UCSD-AML1 (cell line): ENCODE measurements around the gene XRCC5.
"Not testable (repeated sequence)": the region's sequence is repeated elsewhere in the genome, so short reads cannot be mapped to it uniquely, and the experiment has no call there.

Source experiments
- DNase-seq: peaks from one replicate; lab custom pipeline; 2025; ENCODE audit not compliant: unreplicated experiment; lab: John Stamatoyannopoulos, UW

Gene XRCC5

DNA sequence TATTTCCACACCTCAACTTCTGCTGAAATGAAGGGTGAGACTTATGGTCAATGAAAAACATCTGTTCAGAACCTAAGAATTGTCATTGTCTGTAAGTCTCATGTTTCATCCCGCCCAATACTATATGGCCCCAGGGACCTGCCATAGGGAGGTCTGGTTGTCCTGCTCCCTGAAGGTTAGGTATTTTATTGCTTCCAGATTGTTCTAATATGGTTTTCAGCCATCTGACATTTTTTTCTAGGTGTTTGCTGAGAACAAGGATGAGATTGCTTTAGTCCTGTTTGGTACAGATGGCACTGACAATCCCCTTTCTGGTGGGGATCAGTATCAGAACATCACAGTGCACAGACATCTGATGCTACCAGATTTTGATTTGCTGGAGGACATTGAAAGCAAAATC lies 7.3 kb downstream of the XRCC5 start:
- DNase-seq: no peak

DNA sequence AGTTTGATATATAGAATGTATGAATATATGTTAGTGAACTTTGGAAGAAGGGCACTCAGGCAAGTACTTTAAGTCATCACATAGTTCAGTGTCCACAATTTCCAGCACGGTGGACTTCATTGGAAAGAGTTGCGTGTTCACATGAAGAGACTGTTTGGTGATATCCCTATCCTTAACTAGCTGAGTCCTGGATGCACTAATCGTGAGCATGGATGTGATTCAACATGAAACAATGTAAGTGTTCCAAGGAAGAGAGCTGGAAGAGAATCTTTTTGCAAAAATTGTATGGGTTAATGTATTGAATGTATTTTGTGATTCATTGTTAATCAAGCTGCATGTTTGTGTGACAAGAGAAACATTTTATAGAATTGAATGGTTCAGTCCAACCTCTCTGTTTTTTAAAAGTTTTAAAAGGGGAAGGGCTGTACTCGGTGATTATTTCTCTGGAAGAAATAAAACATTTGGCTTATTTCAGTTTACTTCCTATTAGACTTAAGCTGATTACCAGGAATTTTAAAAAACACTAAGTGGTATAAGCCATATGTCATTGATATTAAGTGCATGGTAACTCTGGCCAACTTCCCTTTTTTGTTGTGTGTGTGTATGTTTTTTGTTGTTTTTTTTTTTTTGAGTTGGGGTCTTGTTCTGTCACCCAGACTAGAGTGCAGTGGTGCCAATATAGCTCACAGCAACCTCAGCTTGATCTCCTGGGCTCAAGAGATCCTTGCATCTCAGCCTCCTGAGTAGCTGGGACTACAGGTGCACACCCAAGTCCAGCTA lies 8.6 kb downstream of the XRCC5 start:
- DNase-seq: no peak

DNA sequence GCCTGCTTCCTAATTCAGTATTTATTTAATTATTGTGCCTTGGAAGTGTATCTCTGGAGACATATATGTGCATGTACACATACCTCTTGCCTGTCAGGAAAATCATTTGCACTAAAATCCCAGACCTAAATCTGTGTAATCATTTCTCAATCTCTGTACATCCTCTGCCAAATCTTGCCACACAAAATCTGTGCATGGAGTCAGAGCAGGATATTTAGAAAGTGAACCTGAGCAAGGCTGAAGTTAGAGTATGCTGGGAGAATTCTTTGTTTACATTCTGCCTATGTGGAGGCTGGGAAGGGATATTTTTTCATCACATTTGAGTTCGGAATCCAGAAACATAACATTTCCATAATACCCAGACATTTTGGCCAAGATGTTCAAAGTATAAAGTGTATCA lies 9.3 kb downstream of the XRCC5 start:
- DNase-seq: no peak

DNA sequence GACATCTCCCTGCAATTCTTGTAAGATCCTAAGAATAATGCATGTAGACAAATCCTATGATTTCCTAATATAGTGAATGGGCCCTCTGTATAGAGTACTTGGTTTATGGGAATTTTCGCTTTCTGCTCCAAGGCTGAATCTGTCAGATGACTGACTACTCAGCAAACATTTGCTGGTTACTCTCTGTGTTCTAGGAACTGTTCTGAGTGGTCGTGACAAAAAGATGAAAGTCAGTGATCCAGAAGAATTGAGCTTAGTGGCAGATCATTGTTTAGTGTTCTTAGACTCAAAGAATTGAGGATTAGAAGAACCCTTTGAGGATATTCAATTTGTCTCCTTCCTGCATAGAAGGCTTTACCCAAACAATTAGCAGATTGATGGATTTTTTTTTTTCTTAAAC lies 10.0 kb downstream of the XRCC5 start:
- DNase-seq: no peak

DNA sequence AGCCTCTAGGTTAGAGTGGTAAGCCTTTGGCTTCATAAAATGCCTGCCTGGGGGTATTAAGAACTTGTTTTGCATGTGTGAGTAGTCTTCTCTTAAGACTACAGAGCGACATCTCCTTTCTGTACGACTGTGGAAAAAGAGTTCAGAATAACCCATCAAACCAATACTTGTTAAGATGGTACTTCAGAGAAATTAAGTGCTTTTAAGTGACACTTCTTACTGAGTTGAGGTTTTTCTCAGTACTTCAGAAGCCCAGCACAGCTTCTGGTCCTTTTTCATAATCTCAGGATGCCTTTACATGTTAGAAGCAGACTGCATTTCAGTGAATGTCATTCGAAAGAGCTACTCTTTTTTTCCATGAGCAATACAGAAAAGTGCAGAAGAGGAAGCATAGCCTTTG lies 10.8 kb downstream of the XRCC5 start:
- no peak for DNase-seq

DNA sequence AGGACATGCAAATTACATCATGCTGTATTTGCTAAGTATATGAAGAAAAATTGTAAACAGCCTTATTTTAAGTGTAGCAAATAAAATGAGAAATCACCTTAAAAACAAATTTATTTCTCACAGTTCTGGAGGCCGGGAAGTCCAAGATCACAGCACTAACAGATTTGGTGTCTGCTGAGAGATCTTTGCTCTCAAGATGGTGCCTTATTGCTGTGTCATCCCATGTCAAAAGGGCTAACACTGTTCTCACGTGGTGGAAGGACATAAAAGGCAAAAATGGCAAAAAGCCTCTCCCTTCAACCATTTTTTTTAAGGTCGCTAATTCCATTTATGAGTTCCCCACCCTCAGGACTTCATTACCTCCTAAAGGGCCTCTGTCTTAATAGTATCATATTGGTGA lies 12.1 kb downstream of the XRCC5 start:
- no peak for DNase-seq

DNA sequence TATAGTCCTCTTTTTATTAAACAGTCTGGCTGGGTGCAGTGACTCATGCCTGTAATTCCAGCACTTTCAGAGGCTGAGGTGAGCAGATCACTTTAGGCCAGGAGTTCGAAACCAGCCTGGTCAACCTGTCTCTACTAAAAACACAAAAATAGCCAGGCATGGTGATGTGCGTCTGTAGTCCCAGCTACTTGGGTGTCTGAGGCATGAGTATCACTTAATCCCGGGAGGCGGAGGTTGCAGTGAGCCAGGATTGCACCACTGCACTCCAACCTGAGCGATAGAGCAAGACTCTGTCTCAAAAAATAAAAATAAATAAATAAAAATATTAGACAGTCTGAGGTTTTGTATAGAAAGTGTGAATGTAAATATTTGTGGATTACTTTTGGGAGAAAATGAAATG lies 17.8 kb downstream of the XRCC5 start:
- no peak for DNase-seq

DNA sequence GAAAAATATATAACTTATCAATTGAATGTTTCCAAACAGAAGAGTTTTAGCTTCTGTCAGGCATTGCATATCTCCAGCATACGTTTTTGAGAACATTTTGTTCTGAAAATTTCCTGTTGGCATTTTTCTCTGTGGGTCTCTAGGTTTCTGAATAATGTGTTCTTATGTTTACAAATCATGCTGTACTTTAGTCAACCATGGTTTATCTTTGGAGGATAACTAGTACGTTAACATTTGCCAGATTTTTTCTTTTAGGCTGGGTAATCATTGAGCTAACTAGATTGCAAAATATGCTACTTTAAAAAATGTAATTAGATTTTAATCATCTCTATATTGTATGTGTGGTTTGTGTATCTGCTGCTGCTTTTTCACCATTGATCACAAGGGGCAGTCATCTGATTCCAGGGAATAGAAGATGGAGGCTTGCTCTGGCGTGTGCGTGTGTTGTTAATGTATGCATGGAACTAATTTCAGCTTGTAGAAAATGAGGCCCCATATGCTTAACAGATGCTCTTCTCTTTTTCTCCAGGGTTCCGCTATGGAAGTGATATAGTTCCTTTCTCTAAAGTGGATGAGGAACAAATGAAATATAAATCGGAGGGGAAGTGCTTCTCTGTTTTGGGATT lies 21.3 kb downstream of the XRCC5 start:
- no peak for DNase-seq

DNA sequence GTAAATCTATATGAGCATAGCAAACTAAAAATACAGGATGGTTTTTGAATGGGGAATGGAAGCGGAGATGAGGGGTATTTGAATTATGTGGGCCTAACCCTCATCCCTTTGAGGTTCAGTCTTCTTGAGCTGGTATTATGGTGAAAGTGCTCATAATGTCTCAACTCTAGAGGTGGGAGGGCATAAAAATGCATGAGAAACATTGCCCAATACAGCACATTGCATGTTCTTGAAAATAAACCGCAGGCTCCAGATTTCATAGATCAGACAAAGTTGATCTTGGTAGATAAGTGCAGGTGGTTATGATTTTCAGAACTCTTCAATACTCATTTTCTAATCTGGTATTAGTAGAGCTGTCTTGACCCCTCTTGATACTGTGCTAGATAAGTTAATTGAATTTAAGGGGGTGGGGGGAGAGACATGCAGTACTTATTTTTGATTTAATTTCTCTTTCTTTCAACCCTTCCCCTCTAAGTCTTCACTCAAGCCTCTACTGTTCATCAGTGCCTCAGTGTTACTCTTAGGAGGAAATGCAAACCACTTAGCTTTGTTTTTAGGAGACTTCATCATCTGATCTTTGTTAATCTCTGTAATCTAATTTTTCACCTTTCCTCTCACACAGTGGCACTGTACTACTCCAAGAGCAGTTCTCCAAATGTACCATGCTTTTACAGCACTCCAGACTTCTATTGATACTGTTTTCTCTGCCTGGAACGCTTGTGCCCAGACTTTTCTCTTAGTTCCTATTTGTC lies 22.2 kb downstream of the XRCC5 start:
- DNase-seq: no peak

DNA sequence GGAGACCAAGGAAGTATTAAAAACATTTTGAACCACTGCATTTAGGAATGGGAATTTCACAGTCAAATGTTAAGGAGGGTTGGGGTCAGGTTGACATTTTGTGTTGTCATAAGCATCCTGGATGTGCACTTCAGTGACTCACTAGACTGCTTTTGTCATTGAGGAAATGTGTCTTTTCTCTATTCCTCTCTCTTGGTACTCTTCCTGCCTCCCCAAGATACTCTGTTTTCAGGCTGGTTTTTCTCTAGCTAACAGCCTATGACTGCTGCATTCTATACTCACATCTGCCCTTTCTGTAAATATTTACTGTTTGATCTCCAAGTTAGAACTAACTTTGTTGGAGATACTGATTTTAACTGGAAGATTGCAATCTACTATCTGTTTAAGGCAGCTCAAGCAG lies 23.4 kb downstream of the XRCC5 start:
- DNase-seq: no peak

DNA sequence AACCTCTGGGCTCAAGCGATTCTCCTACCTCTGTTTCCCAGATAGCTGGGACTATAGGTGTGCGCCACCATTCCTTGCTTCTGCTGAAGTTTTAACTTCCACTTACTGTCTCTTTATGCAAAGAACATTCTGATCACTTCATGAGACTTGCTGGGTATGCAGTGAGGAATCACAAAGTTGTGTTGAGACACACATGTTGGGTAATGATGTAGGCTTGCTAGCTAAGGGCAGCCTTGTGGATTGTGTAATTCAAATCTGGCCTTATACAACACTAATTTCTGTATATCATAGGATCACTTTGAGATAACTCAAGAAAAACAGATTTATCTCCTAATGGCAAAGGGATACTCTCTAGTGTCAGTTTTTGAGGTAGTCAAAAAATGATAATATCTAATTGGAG lies 24.2 kb downstream of the XRCC5 start:
- no peak for DNase-seq

DNA sequence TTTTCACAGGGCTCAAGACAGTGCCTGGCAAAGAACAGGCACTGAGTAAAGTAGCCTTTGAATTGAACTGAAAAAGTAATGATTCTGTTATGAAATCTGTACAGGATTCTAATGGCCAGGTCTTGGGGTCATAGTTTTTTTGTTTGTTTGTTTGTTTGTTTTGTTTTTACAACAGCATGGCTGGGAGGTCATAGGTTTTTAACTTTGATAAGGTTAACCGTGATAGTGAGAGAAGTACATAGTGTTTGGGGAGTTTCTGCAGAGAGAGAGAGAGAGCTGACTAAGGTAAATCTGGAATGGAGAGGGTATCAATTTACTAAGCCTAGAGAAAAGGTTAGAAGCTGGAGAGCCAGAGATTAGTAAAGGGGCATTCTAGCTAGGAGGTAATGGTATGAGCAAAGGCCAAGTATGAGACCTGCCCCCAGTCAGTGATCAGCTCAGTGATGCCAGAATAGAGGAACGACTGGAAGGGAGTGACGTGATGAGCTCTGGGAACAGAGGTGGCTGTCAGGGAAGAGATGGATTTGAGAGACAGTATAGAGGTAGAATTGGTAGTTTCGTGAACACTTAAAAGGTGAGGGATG lies 25.9 kb downstream of the XRCC5 start:
- no peak for DNase-seq

DNA sequence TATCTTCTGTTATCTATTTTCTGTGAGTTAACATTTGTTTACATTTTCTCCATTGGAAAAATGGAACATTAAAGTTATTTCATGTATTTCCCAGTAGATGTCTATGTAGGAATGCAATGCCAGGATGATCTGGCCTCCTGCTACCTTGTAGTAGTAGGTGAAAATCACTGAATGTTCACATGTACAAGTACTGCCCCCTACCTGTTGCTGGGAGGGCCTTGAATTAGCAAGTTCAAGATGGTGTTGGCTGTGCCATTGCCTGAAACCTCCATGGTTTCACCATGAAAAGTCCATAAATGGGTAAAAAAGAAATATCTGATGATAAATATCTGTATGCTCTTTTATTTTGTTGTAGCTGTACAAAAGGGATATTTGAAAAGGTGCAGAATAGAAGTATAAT lies 30.7 kb downstream of the XRCC5 start:
- DNase-seq: no peak

DNA sequence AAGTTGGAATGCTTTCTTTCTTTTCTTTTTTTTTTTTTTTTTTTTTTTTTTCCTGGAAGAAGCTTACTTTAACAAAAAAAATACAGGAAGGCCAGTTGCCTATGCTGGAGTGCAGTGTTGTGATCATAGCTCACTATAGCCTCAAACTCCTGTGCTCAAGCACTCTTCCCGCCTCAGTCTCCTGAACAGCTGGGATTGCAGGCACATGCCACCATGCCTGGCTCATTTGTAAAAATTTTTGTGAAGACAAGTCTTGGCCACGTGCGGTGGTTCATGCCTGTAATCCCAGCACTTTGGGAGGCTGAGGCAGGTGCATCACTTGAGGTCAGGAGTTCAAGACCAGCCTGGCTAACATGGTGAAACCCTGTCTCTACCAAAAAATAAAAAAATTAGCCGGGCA lies 32.4 kb downstream of the XRCC5 start:
- not testable (repeated sequence) for DNase-seq

DNA sequence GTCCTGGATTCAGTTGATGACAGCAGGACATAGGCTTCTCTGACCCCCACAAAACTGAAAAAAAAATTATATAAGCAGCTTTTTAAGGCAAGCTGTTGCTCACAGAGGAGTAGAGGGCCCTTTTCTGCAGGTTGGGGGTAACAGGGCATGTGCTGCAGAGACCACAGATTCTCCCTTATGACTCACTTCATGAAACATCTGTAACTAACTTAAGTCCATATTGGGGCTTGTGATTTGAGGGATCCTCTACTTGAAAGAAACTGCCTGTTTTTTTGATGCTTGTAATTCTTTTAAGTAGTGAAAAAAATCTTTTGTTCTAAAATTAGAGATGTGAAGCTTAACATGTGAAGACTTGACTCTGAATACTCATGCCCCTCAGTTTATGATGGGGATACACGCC lies 33.4 kb downstream of the XRCC5 start:
- no peak for DNase-seq

DNA sequence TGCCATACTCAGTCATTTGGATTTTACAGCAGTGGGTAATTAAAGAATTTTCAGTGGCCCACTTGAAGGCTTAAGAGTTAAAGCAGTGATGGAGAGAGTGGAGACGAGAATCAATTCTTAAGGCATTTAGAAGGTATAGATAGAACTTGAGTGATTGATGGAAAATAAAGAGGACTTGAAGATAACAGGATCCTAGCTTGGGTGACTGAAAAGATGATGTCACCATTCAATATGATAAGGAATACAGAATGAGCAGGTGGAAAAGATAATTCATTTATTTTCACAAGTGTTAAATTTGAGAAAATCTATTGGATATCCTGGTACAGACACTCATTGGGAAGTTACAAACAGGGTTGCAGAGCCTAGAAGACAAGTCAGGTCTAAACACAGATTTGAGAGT lies 35.2 kb downstream of the XRCC5 start:
- DNase-seq: no peak

DNA sequence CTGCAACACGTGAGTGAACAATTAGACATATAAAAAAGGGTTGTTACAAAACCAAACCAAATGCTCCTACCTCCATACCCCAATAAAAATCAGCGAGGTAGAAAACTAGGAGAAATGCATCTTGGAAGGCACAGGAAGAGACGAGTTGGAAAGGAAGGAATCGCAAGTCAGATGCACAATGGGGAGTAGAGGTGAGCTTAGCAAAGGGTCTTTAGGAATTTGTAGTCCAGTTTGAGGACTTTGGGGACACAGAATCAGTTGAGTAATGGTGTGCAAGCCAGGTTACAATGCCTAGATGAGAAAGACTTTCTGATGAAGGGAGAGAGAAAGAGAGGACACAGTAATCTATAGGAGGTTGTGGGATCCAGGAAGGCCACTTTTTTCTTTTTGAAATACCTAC lies 35.7 kb downstream of the XRCC5 start:
- no peak for DNase-seq

DNA sequence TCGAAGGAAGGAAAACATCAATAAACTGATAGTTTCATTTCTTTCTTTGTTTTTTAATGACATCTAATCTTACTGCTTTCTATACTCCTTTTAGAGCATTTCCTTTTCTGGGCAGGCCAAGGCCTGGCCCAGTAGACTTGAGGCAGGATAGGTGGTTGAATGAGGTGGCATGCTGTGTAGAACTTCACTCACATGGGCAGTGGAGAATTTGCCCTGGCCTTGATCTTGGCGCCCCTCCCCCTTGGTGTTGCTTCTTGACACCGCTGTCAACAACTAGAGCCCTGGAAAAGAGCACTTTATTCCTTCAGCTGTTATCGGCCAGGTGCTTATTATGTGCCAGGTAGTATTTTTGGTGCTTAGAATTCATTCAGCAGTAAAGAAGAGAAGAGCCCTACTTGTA lies 37.4 kb downstream of the XRCC5 start:
- no peak for DNase-seq

DNA sequence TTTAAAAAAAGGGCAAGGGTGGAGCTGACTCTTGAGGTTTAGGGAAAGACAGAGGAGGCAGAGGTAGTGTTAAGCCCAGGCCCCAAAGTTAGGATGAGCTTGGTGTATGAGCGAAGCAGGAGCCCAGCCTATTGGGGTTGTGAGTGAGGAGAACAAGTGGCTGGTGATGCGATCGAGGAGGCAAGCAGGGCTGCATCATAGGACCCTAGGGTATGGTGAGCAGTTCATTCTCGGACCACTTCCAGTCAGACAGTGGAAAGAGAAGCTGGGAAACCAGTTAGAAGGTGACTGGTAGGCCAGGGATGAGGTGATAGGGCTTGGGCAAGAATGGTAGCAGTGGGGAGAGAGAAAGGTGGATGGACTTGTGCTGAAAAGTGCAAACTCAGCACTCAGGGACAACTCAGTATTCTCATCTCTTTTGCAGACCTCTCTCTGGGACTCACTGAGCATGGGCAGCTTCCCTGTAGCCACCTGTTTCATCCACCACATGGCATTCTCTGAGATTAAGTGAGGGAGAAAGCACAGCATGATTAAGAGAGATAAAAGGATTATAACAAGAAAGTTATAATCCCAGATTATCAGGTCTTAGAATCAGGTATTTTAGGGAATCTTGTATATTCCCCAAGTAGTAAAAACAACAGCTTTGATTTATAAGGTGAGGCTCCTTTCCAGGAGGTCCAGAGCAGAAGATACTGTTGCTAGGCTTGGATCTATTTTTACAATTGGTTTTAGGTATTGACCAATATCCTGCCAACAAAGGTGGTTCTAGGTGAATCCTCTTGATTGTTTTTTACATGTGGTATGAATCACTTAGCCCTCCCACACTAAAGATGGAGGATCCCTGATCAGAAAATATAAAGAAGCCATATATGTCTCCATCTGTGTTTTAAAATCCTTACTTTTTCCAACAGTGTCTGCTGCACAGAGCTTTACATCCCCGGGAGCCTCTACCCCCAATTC lies 38.3 kb downstream of the XRCC5 start:
- no peak for DNase-seq

DNA sequence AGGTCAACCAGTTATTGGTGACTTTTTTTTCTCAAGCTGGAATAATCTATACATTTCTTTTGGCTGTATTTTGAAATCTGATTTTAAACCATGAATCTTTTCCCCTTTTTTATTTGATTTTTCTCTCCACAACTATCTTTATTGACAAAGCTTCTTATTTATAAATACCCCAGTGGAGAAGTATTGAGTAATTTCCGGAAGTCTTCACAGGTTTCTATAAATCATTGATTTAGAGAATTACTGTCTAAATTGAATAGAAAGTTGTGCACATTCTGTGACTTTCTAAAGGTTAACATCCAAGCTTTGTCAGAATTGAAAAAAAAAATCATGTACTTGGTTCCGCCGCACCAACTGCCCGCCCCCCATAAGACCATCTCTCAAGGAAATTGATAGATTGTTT lies 39.8 kb downstream of the XRCC5 start:
- no peak for DNase-seq

DNA sequence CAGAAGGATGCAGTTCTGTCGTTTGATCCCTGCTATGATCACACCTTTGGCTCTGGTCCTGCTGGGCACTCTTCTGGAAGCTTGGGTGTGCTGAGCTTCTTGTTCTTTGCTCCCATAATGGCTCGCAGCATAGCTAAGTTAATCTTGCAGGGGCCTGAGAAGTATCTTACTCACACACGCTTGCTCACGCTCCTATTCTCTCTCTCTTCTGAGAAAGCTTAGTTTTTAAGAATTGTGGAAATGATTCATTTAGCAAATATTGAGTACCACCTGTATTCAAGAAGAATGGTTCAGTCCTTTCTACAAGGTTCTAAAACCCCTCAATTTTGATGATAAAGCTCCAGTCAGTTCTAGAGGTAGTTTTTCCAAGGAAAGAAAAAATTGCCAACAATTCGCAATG lies 40.6 kb downstream of the XRCC5 start:
- no peak for DNase-seq
